ENCODE measurements around the gene PLCB4.

The PLCB4 gene

GRCh38 chr20:9475456-9475855, 406.6 kb downstream of the PLCB4 start:
- H3K4me3 ChIP-seq (ENCODE audit: low read depth, low read length): no peak overlapping the region
- no peaks in the 10 kb centered on the region for H3K4me1 ChIP-seq (ENCODE audit: control insufficient read depth, insufficient read depth, low read length)
- H3K27ac ChIP-seq (ENCODE audit: extremely low read depth, low read depth, low read length): no peak overlapping the region
- CTCF ChIA-PET: interaction anchor here (0.6 to 2.3 kb wide), 2 partner anchors 16 to 142 kb away, joined by 3 to 6 read pairs; no protein-coding TSS in a partner anchor
- no peaks in the 10 kb centered on the region for H3K9me3 ChIP-seq (ENCODE audit: control insufficient read depth, insufficient read depth, low read depth, low read length)
- no peaks in the 10 kb centered on the region for H3K36me3 ChIP-seq (ENCODE audit: control insufficient read depth in 2 of 2, insufficient read depth in 1 of 2, low read length in 2 of 2)
- POLR2A ChIA-PET: no interaction called here
- no peak for TF ChIP-seq ZNF426 (tag by site-specific recombination; IDR thresholded peaks at IDR 0.05)
- no peak for TF ChIP-seq ZNF660 (tag by site-specific recombination; IDR thresholded peaks at IDR 0.05)
- no peak for TF ChIP-seq PRDM1 (tag by site-specific recombination; IDR thresholded peaks at IDR 0.05)
- no peak for TF ChIP-seq ZBTB49 (tag by site-specific recombination; IDR thresholded peaks at IDR 0.05; ENCODE audit: low read depth)
- no peak for TF ChIP-seq ZNF174 (tag by site-specific recombination; IDR thresholded peaks at IDR 0.05)
- no peak for TF ChIP-seq ZNF302 (tag by site-specific recombination; IDR thresholded peaks at IDR 0.05; ENCODE audit: low read depth)
- TF ChIP-seq MYNN (tag by site-specific recombination; IDR thresholded peaks at IDR 0.05; ENCODE audit: borderline replicate concordance): no peak
- TF ChIP-seq SP2 (tag by site-specific recombination; IDR thresholded peaks at IDR 0.05): no peak

GRCh38 chr20:9476174-9476573, 407.3 kb downstream of the PLCB4 start:
- POLR2A ChIA-PET: no interaction called here
- Histone ChIP-seq H3K4me1 (ENCODE audit: control insufficient read depth, insufficient read depth, low read length) (no peaks in the 10 kb centered on the region), H3K4me3 (ENCODE audit: low read depth, low read length) (no peak overlapping the region), H3K27ac (ENCODE audit: extremely low read depth, low read depth, low read length) (no peak overlapping the region), H3K36me3 (ENCODE audit: control insufficient read depth in 2 of 2, insufficient read depth in 1 of 2, low read length in 2 of 2) (no peaks in the 10 kb centered on the region), H3K9me3 (ENCODE audit: control insufficient read depth, insufficient read depth, low read depth, low read length) (no peaks in the 10 kb centered on the region)
- no peak for TF ChIP-seq ZNF629 (tag by site-specific recombination; IDR thresholded peaks at IDR 0.05)
- no peak for TF ChIP-seq REPIN1 (tag by site-specific recombination; IDR thresholded peaks at IDR 0.05; ENCODE audit: low read depth)
- TF ChIP-seq TRIM28 (IDR thresholded peaks at IDR 0.05; ENCODE audit: borderline replicate concordance, low read length): no peak
- no peak for TF ChIP-seq ZSCAN4 (tag by site-specific recombination; IDR thresholded peaks at IDR 0.05)
- no peak for TF ChIP-seq ZNF157 (tag by site-specific recombination; IDR thresholded peaks at IDR 0.05)
- TF ChIP-seq ZFP3 (tag by site-specific recombination; IDR thresholded peaks at IDR 0.05; ENCODE audit: low read depth): no peak
- no peak for TF ChIP-seq ZNF248 (tag by site-specific recombination; IDR thresholded peaks at IDR 0.05)
- TF ChIP-seq ZNF366 (tag by site-specific recombination; conservative IDR thresholded peaks at IDR 0.05): no peak
- no peak for TF ChIP-seq MEIS1 (CRISPR knock-in tag; IDR thresholded peaks at IDR 0.05; ENCODE audit: borderline replicate concordance)
- no peak for TF ChIP-seq ZNF148 (tag by site-specific recombination; IDR thresholded peaks at IDR 0.05; ENCODE audit: borderline replicate concordance)
- TF ChIP-seq PRDM10 (tag by site-specific recombination; IDR thresholded peaks at IDR 0.05): no peak
- no peak for TF ChIP-seq ZNF292 (tag by site-specific recombination; IDR thresholded peaks at IDR 0.05; ENCODE audit: borderline replicate concordance, low read depth)
- CTCF ChIA-PET: interaction anchor here (0.7 to 2.3 kb wide), 3 partner anchors 8 to 137 kb away, joined by 3 to 7 read pairs (median 6); no protein-coding TSS in a partner anchor

All from HEK293 (cell line).